GM12878 (cell line): Measurements from ENCODE around the gene TAF9B. TPM values are rescaled to one million over a fixed set of nuclear protein-coding genes. Genes with fewer than 3 reads are reported as not detected.

Experiments used
- ATAC-seq: fragments of 200-7000 bp; cut with Tn5 transposase; 3 replicates; pipeline ENCODE4 v1.9.1; 2020; ENCODE audit warnings: mild to moderate bottlenecking, moderate library complexity
- BruUV-seq: library from RNA; stranded (reverse); fragments of 400-500 nt; replicated peaks from 2 replicates; lab custom pipeline; 2021; lab: Mats Ljungman, UMichigan
- CTCF ChIA-PET: fragments of 300-600 bp; sonication (Branson Sonifier 250); formaldehyde crosslinking; extraction: SDS; loops from one replicate; lab custom pipeline; 2021; ENCODE audit warnings: inconsistent platforms; lab: Yijun Ruan, JAX
- POLR2A ChIA-PET: fragments of 350-600 bp; formaldehyde crosslinking; extraction: SDS; loops from one replicate; lab custom pipeline; 2021; ENCODE audit warnings: inconsistent platforms; lab: Charles Lee
- RAD21 ChIA-PET: fragments of 300-600 bp; sonication (Branson Sonifier 250); formaldehyde crosslinking; loops from one replicate; lab custom pipeline; 2023; ENCODE audit warnings: antibody characterized with exemption; ENCODE audit not compliant: unreplicated experiment; lab: Charles Lee
- SMC1A ChIA-PET: fragments of 300-600 bp; sonication (Branson Sonifier 250); formaldehyde crosslinking; loops from one replicate; lab custom pipeline; 2023; ENCODE audit not compliant: unreplicated experiment, uncharacterized antibody; lab: Charles Lee
- DNase-seq: peaks from one replicate; pipeline ENCODE4 v3.0.0-alpha.2; 2011; ENCODE audit warnings: low read depth, low spot score
- FAIRE-seq: peaks from 3 replicates; lab custom pipeline; 2011; peaks lifted over from hg19 to GRCh38; lab: Jason Lieb, UNC
- H2AFZ ChIP-seq: 2 replicates; pipeline ENCODE4 v1.6.0; 2011; ENCODE audit warnings: low read depth, low read length, control low read depth; ENCODE audit not compliant: control insufficient read depth
- H3K27ac ChIP-seq: 2 replicates; pipeline ENCODE4 v1.5.1; 2011; ENCODE audit warnings: control low read depth; ENCODE audit not compliant: control insufficient read depth, insufficient read depth
- H3K27me3 ChIP-seq, 2 experiments: replicated peaks in 1 of 2; 2 replicates each; pipeline versions ENCODE4 v1.6.0 to v1.6.1; 2011; ENCODE audit warnings: low read length in 1 of 2; ENCODE audit not compliant: control insufficient read depth in 2 of 2, insufficient read depth in 2 of 2
- H3K36me3 ChIP-seq, 2 experiments: 2 replicates each; pipeline ENCODE4 v1.5.1; 2011; ENCODE audit warnings: low read length in 1 of 2; ENCODE audit not compliant: control insufficient read depth in 2 of 2, insufficient read depth in 2 of 2
- H3K4me1 ChIP-seq: 2 replicates; pipeline ENCODE4 v1.6.1; 2011; ENCODE audit warnings: mild to moderate bottlenecking, low read length, moderate library complexity, mixed read lengths; ENCODE audit not compliant: control insufficient read depth, insufficient read depth
- H3K4me2 ChIP-seq: 2 replicates; pipeline ENCODE4 v1.6.0; 2011; ENCODE audit warnings: control low read depth; ENCODE audit not compliant: control insufficient read depth, insufficient read depth
- H3K4me3 ChIP-seq: fragments of 200-600 bp; sonication (generic); 2 replicates; pipeline ENCODE4 v1.5.1; 2016
- H3K79me2 ChIP-seq: 2 replicates; pipeline ENCODE4 v1.6.0; 2011; ENCODE audit warnings: low read length; ENCODE audit not compliant: control insufficient read depth, insufficient read depth
- H3K9ac ChIP-seq: 2 replicates; pipeline ENCODE4 v1.8.0; 2011; ENCODE audit warnings: low read length, control low read depth, mixed read lengths; ENCODE audit not compliant: control insufficient read depth, insufficient read depth
- H3K9me3 ChIP-seq: replicated peaks from 3 replicates; pipeline ENCODE4 v1.5.1; 2011; ENCODE audit warnings: mild to moderate bottlenecking, low read length; ENCODE audit not compliant: control insufficient read depth, insufficient read depth
- H4K20me1 ChIP-seq: 2 replicates; pipeline ENCODE4 v1.6.0; 2011; ENCODE audit not compliant: control insufficient read depth, insufficient read depth
- ASH2L ChIP-seq: fragments of 300-600, 200-600 bp; sonication (generic); IDR thresholded peaks from 2 replicates; pipeline ENCODE4 v1.6.1; 2017; ENCODE audit warnings: low read depth, mild to moderate bottlenecking, borderline replicate concordance
- BMI1 ChIP-seq: fragments of 450-650 bp; IDR thresholded peaks from 2 replicates; pipeline ENCODE4 v1.6.1; 2016; ENCODE audit warnings: mild to moderate bottlenecking, moderate library complexity, borderline replicate concordance
- HCFC1 ChIP-seq: fragments of 150-350 bp; IDR thresholded peaks from 2 replicates; pipeline ENCODE4 v1.6.1; 2014; ENCODE audit warnings: low read length
- KLF5 ChIP-seq: fragments of 450-650 bp; IDR thresholded peaks from 2 replicates; pipeline ENCODE4 v1.6.1; 2014; ENCODE audit warnings: mild to moderate bottlenecking; ENCODE audit not compliant: partially characterized antibody
- NFXL1 ChIP-seq: fragments of 450-650 bp; IDR thresholded peaks from 2 replicates; pipeline ENCODE4 v1.6.1; 2017; ENCODE audit warnings: antibody characterized with exemption, mild to moderate bottlenecking, borderline replicate concordance
- NR2F1 ChIP-seq: fragments of 450-650 bp; conservative IDR thresholded peaks from 2 replicates; pipeline ENCODE4 v1.6.1; 2017; ENCODE audit warnings: mild to moderate bottlenecking
- PAX5 ChIP-seq: IDR thresholded peaks from 2 replicates; pipeline ENCODE4 v1.6.1; 2011; ENCODE audit warnings: low read depth, low read length, borderline replicate concordance
- RCOR1 ChIP-seq: conservative IDR thresholded peaks from 2 replicates; pipeline ENCODE4 v1.6.1; 2012; ENCODE audit warnings: low read depth, low read length, improper control_type of control experiment
- ZNF274 ChIP-seq: IDR thresholded peaks from one replicate; pipeline ENCODE4 v1.8.0; 2011; ENCODE audit not compliant: insufficient read length, insufficient read depth
- WGBS: methylation state at CpG from one replicate; pipeline ENCODE4 v1.1.6; 2016; ENCODE audit warnings: low lambda C conversion rate; ENCODE audit not compliant: insufficient replicate concordance, insufficient coverage; ENCODE audit errors: missing lambda C conversion rate; 5-methylcytosine and 5-hydroxymethylcytosine counted together
- in situ Hi-C: fragments of 300-500 bp; cut with MboI; formaldehyde crosslinking; loops from 9 replicates; pipeline ENCODE4 v1.14.3; 2018; ENCODE audit warnings: mixed read lengths
- intact Hi-C: fragments of 100-400 bp; cut with micrococcal nuclease; formaldehyde crosslinking; loops from one replicate; pipeline ENCODE4 v1.14.2; 2022; ENCODE audit not compliant: unreplicated experiment
- polyA plus RNA-seq, 11 experiments: library from polyadenylated mRNA; depleted of rRNA in 4 of 11; unstranded in 6 of 11; stranded (reverse) in 5 of 11; fragments of >200 nt; fragmentation: Nextera tagmentation in 4 of 11; fragmentation: Illumina TruSeq in 1 of 11; extraction: Ambion mirVana in 4 of 11; extraction: Trizol in 1 of 11; gene quantifications; 1 replicate in 1 of 11; 2 replicates in 10 of 11; pipeline versions ENCODE4 v1.2.1 to v1.2.3, GENCODE V29; 2011 to 2016; ENCODE audit warnings: inconsistent platforms in 2 of 11, missing spikeins in 2 of 11, low read depth in 1 of 11
- total RNA-seq, 4 experiments: library from RNA; depleted of rRNA in 3 of 4; stranded (reverse); fragments of >200 nt in 3 of 4; fragmentation: Illumina TruSeq in 1 of 4; extraction: Trizol in 1 of 4; gene quantifications; 2 replicates each; pipeline versions ENCODE4 v1.2.1 to v1.2.3, GENCODE V29; 2013 to 2021
- TF ChIP-seq, protein P1 (sequence below): IDR thresholded peaks from 2 replicates; pipeline ENCODE4 v1.6.1; 2012; ENCODE audit warnings: mild to moderate bottlenecking, low read depth, low read length
- TF ChIP-seq, protein P2 (sequence below): IDR thresholded peaks from 2 replicates; pipeline ENCODE4 v1.6.1; 2012; ENCODE audit warnings: low read depth, low read length, improper control_type of control experiment
- TF ChIP-seq, protein P3 (sequence below): fragments of 450-650 bp; IDR thresholded peaks from 2 replicates; pipeline ENCODE4 v1.6.1; 2017; ENCODE audit warnings: borderline replicate concordance

Gene TAF9B
- total and polyA plus RNA-seq, 10 of the 15 experiments (the other 5 are each of a cell fraction or from before 2014, with no cell fraction given) = 14.9 to 42.5 (median 22.3) TPM

DNA sequence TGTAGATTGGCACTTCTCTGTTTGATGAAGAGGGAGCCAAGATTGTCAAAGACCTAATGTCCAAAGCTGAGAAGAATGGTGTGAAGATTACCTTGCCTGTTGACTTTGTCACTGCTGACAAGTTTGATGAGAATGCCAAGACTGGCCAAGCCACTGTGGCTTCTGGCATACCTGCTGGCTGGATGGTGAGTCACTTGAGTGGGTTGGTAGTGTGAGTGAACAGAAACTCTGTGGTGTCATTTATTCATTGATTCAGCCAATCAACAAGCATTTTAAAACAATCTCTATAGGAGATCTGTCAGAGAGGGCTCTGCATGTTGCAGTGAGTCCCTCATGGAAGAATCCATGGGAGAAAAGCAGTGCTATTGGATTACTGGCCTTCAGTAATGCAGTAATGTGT, 16.3 kb downstream of the TAF9B start:
- intact Hi-C loops = no loop called here
- peaks cover 25% of the 10 kb centered on the region for H3K79me2 ChIP-seq
- DNase-seq (no peak), FAIRE-seq (no peak), ATAC-seq (no peak)
- ChIA-PET POLR2A (no interaction called here), SMC1A (interaction anchor here (1.1 kb wide), 1 partner anchor 194 kb away, joined by 3 read pairs; no protein-coding TSS in a partner anchor), RAD21 (no interaction called here), CTCF (no interaction called here)
- TF ChIP-seq PAX5 (no peak), NR2F1 (no peak), RCOR1 (no peak), NFXL1 (no peak), ASH2L (no peak)
- in situ Hi-C loops = no loop called here
- H3K27me3 ChIP-seq = no peaks in the 10 kb centered on the region
- no peaks in the 10 kb centered on the region for H3K4me1 ChIP-seq
- peaks cover 4% of the 10 kb centered on the region; the same call in 1 of the 2 replicates for H4K20me1 ChIP-seq
- H3K9me3 ChIP-seq = no peaks in the 10 kb centered on the region
- no TSS peak for BruUV-seq
- H3K9ac ChIP-seq = no peak overlapping the region
- H2AFZ ChIP-seq = no peak overlapping the region
- no peak overlapping the region for H3K4me3 ChIP-seq
- H3K36me3 ChIP-seq = peaks cover 0 to 17% of the 10 kb centered on the region in 2 experiments; a peak in 3 of 4 replicates
- no peak overlapping the region for H3K27ac ChIP-seq
- H3K4me2 ChIP-seq = no peak overlapping the region

DNA sequence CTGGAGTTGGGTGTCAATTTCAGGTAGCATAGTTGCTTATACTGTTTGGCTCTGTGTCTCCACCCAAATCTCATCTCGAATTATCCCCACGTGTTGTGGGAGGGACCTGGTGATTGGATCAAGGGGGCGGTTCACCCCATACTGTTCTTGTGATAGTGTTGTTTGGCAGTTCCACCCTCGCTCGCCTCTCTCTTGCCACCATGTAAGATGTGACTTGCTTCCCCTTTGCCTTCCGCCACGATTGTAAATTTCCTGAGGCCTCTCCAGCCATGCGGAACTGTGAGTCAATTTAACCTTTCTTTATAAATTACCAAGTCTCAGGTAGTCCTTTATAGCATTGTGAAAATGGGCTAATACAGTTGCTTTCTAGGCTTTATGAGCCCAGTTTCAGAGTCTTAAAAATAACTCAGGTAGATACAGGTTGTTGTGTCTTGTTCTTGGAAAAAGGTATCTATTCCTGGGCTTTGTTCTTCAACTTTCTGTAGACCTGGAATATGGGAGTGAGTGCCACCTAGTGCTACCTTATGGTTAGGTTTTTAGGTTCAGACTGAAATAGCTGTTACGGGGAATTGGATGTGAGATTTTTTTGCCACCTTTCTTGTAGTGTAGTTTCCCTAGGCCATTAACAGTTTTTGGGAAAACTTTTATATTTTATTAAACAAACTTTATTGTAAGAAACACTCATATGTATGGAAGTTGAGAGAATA, 19.8 kb downstream of the TAF9B start:
- intact Hi-C loops = no loop called here
- no peaks in the 10 kb centered on the region for H3K4me1 ChIP-seq
- peaks cover 0 to 31% of the 10 kb centered on the region in 2 experiments; a peak in 3 of 4 replicates for H3K36me3 ChIP-seq
- 55% methylated on average over 9 of the region's 9 CpGs for WGBS
- ChIA-PET CTCF (no interaction called here), SMC1A (no interaction called here), RAD21 (no interaction called here), POLR2A (no interaction called here)
- peaks cover 56% of the 10 kb centered on the region for H3K79me2 ChIP-seq
- FAIRE-seq (no peak), ATAC-seq (peak; percentile 62), DNase-seq (no peak)
- no peaks in the 10 kb centered on the region for H4K20me1 ChIP-seq
- H3K4me2 ChIP-seq = no peak overlapping the region
- no peak overlapping the region for H3K9ac ChIP-seq
- no peak overlapping the region for H3K27ac ChIP-seq
- H3K27me3 ChIP-seq = no peaks in the 10 kb centered on the region
- H3K4me3 ChIP-seq = no peak overlapping the region
- no TSS peak for BruUV-seq
- in situ Hi-C loops = no loop called here
- H3K9me3 ChIP-seq = no peaks in the 10 kb centered on the region; the same call in 2 of the 3 replicates
- no peak overlapping the region for H2AFZ ChIP-seq
- TF ChIP-seq ZNF274 (no peak), BMI1 (no peak), KLF5 (no peak), HCFC1 (no peak)
- TF ChIP-seq, protein P1, sequence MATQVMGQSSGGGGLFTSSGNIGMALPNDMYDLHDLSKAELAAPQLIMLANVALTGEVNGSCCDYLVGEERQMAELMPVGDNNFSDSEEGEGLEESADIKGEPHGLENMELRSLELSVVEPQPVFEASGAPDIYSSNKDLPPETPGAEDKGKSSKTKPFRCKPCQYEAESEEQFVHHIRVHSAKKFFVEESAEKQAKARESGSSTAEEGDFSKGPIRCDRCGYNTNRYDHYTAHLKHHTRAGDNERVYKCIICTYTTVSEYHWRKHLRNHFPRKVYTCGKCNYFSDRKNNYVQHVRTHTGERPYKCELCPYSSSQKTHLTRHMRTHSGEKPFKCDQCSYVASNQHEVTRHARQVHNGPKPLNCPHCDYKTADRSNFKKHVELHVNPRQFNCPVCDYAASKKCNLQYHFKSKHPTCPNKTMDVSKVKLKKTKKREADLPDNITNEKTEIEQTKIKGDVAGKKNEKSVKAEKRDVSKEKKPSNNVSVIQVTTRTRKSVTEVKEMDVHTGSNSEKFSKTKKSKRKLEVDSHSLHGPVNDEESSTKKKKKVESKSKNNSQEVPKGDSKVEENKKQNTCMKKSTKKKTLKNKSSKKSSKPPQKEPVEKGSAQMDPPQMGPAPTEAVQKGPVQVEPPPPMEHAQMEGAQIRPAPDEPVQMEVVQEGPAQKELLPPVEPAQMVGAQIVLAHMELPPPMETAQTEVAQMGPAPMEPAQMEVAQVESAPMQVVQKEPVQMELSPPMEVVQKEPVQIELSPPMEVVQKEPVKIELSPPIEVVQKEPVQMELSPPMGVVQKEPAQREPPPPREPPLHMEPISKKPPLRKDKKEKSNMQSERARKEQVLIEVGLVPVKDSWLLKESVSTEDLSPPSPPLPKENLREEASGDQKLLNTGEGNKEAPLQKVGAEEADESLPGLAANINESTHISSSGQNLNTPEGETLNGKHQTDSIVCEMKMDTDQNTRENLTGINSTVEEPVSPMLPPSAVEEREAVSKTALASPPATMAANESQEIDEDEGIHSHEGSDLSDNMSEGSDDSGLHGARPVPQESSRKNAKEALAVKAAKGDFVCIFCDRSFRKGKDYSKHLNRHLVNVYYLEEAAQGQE = no peak
- TF ChIP-seq, protein P2, sequence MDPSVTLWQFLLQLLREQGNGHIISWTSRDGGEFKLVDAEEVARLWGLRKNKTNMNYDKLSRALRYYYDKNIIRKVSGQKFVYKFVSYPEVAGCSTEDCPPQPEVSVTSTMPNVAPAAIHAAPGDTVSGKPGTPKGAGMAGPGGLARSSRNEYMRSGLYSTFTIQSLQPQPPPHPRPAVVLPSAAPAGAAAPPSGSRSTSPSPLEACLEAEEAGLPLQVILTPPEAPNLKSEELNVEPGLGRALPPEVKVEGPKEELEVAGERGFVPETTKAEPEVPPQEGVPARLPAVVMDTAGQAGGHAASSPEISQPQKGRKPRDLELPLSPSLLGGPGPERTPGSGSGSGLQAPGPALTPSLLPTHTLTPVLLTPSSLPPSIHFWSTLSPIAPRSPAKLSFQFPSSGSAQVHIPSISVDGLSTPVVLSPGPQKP = no peak
- TF ChIP-seq, protein P3, sequence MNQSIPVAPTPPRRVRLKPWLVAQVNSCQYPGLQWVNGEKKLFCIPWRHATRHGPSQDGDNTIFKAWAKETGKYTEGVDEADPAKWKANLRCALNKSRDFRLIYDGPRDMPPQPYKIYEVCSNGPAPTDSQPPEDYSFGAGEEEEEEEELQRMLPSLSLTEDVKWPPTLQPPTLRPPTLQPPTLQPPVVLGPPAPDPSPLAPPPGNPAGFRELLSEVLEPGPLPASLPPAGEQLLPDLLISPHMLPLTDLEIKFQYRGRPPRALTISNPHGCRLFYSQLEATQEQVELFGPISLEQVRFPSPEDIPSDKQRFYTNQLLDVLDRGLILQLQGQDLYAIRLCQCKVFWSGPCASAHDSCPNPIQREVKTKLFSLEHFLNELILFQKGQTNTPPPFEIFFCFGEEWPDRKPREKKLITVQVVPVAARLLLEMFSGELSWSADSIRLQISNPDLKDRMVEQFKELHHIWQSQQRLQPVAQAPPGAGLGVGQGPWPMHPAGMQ = no peak
